HEK293 (cell line): ENCODE data around the gene BLVRB.
"Not testable (repeated sequence)": the region's sequence is repeated elsewhere in the genome, so short reads cannot be mapped to it uniquely, and the experiment has no call there.

Source experiments
- CTCF ChIA-PET: fragments of 350-600 bp; formaldehyde crosslinking; extraction: SDS; loops from one replicate; lab custom pipeline; 2021; ENCODE audit warnings: antibody characterized with exemption; lab: Yijun Ruan, JAX
- POLR2A ChIA-PET: fragments of 300-600 bp; formaldehyde crosslinking; extraction: SDS; loops from one replicate; lab custom pipeline; 2020; ENCODE audit warnings: antibody characterized with exemption, inconsistent platforms; lab: Yijun Ruan, JAX
- H3K27ac ChIP-seq: fragments of 200-500 bp; sonication (Bioruptor generic); 2 replicates; pipeline ENCODE4 v1.5.1; 2014; ENCODE audit warnings: low read depth, low read length, control low read depth, inconsistent platforms; ENCODE audit errors: extremely low read depth
- H3K36me3 ChIP-seq, 2 experiments: fragments of 200-500 bp in 1 of 2; sonication (Bioruptor generic) in 1 of 2; 1 replicate in 1 of 2; 2 replicates in 1 of 2; pipeline ENCODE4 v1.5.1; 2014 to 2017; ENCODE audit warnings: inconsistent platforms in 2 of 2, low read length in 2 of 2; ENCODE audit not compliant: control insufficient read depth in 2 of 2, insufficient read depth in 1 of 2
- H3K4me1 ChIP-seq: fragments of 200-500 bp; sonication (Bioruptor generic); 2 replicates; pipeline ENCODE4 v1.5.1; 2014; ENCODE audit warnings: mild to moderate bottlenecking, low read length, inconsistent platforms; ENCODE audit not compliant: control insufficient read depth, insufficient read depth
- H3K4me3 ChIP-seq: 2 replicates; pipeline ENCODE4 v1.5.1; 2011; ENCODE audit warnings: low read depth, mild to moderate bottlenecking, control low read depth, low read length, moderate library complexity
- H3K9me3 ChIP-seq: fragments of 200-500 bp; sonication (Bioruptor generic); 2 replicates; pipeline ENCODE4 v1.5.1; 2014; ENCODE audit warnings: low read depth, low read length, inconsistent platforms; ENCODE audit not compliant: control insufficient read depth, insufficient read depth
- FEZF1 ChIP-seq: fragments of 450-650 bp; formaldehyde crosslinking; IDR thresholded peaks from 2 replicates; pipeline ENCODE4 v1.5.1; 2016; ENCODE audit warnings: missing biosample characterization, missing genetic modification characterization
- ZNF112 ChIP-seq: fragments of 450-650 bp; formaldehyde crosslinking; IDR thresholded peaks from 2 replicates; pipeline ENCODE4 v1.5.0; 2017; ENCODE audit warnings: missing biosample characterization, missing genetic modification characterization
- ZNF121 ChIP-seq: fragments of 450-650 bp; formaldehyde crosslinking; IDR thresholded peaks from 2 replicates; pipeline ENCODE4 v1.5.1; 2016; ENCODE audit warnings: missing biosample characterization, missing genetic modification characterization
- ZNF146 ChIP-seq: fragments of 450-650 bp; formaldehyde crosslinking; IDR thresholded peaks from 2 replicates; pipeline ENCODE4 v1.5.1; 2016; ENCODE audit warnings: missing biosample characterization, missing genetic modification characterization
- ZNF19 ChIP-seq: fragments of 450-650 bp; formaldehyde crosslinking; IDR thresholded peaks from 2 replicates; pipeline ENCODE4; 2016; ENCODE audit warnings: missing biosample characterization, missing genetic modification characterization, low read depth
- ZNF23 ChIP-seq: fragments of 450-650 bp; formaldehyde crosslinking; IDR thresholded peaks from 2 replicates; pipeline ENCODE4 v1.5.1; 2016; ENCODE audit warnings: missing biosample characterization, missing genetic modification characterization, borderline replicate concordance
- ZSCAN30 ChIP-seq: fragments of 450-650 bp; IDR thresholded peaks from 2 replicates; pipeline ENCODE4 v1.5.1; 2018; ENCODE audit warnings: missing biosample characterization, mild to moderate bottlenecking, missing genetic modification characterization, moderate library complexity
- TF ChIP-seq, protein P1 (sequence below): fragments of 450-650 bp; formaldehyde crosslinking; conservative IDR thresholded peaks from 2 replicates; pipeline ENCODE4 v1.5.1; 2016; ENCODE audit warnings: low read depth, missing biosample characterization, missing genetic modification characterization
- TF ChIP-seq, protein P2 (sequence below): fragments of 450-650 bp; formaldehyde crosslinking; IDR thresholded peaks from 2 replicates; pipeline ENCODE4 v1.5.1; 2017; ENCODE audit warnings: missing biosample characterization, missing genetic modification characterization
- TF ChIP-seq, protein P3 (sequence below): fragments of 450-650 bp; formaldehyde crosslinking; IDR thresholded peaks from 2 replicates; pipeline ENCODE4 v1.5.1; 2017; ENCODE audit warnings: missing biosample characterization, missing genetic modification characterization
- TF ChIP-seq, protein P4 (sequence below): fragments of 450-650 bp; formaldehyde crosslinking; optimal IDR thresholded peaks from 2 replicates; pipeline ENCODE3; 2016; ENCODE audit warnings: missing biosample characterization, mild to moderate bottlenecking, missing genetic modification characterization

The BLVRB gene

DNA sequence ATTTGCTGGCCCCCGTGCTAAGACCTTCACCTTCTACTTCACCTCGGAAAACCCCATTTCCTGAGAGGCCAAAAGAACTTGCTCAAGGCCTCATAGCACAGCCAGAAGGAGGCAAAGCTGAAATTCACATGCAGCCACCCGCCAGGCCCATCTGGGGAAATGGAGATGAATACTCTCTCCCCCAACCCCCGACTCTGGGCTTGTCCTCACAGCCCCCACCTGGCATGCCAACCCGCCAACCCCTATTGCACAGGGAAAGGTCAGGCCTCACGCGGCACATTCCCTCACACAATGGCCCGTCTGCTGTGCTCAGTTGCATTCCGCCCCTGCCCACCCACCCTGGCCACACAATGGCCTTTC lies 55.5 kb downstream of the BLVRB start (continued):
- TF ChIP-seq, protein P1, sequence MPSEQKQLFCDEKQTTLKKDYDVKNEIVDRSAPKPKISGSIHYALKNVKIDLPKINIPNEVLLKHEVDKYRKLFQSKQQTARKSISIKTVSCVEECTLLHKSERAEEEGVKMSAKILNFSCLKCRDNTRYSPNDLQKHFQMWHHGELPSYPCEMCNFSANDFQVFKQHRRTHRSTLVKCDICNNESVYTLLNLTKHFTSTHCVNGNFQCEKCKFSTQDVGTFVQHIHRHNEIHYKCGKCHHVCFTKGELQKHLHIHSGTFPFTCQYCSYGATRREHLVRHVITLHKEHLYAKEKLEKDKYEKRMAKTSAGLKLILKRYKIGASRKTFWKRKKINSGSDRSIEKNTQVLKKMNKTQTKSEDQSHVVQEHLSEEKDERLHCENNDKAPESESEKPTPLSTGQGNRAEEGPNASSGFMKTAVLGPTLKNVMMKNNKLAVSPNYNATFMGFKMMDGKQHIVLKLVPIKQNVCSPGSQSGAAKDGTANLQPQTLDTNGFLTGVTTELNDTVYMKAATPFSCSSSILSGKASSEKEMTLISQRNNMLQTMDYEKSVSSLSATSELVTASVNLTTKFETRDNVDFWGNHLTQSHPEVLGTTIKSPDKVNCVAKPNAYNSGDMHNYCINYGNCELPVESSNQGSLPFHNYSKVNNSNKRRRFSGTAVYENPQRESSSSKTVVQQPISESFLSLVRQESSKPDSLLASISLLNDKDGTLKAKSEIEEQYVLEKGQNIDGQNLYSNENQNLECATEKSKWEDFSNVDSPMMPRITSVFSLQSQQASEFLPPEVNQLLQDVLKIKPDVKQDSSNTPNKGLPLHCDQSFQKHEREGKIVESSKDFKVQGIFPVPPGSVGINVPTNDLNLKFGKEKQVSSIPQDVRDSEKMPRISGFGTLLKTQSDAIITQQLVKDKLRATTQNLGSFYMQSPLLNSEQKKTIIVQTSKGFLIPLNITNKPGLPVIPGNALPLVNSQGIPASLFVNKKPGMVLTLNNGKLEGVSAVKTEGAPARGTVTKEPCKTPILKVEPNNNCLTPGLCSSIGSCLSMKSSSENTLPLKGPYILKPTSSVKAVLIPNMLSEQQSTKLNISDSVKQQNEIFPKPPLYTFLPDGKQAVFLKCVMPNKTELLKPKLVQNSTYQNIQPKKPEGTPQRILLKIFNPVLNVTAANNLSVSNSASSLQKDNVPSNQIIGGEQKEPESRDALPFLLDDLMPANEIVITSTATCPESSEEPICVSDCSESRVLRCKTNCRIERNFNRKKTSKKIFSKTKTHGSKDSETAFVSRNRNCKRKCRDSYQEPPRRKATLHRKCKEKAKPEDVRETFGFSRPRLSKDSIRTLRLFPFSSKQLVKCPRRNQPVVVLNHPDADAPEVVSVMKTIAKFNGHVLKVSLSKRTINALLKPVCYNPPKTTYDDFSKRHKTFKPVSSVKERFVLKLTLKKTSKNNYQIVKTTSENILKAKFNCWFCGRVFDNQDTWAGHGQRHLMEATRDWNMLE (tag by site-specific recombination) = no peak
- TF ChIP-seq, protein P2, sequence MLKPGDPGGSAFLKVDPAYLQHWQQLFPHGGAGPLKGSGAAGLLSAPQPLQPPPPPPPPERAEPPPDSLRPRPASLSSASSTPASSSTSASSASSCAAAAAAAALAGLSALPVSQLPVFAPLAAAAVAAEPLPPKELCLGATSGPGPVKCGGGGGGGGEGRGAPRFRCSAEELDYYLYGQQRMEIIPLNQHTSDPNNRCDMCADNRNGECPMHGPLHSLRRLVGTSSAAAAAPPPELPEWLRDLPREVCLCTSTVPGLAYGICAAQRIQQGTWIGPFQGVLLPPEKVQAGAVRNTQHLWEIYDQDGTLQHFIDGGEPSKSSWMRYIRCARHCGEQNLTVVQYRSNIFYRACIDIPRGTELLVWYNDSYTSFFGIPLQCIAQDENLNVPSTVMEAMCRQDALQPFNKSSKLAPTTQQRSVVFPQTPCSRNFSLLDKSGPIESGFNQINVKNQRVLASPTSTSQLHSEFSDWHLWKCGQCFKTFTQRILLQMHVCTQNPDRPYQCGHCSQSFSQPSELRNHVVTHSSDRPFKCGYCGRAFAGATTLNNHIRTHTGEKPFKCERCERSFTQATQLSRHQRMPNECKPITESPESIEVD (tag by site-specific recombination) = no peak

DNA sequence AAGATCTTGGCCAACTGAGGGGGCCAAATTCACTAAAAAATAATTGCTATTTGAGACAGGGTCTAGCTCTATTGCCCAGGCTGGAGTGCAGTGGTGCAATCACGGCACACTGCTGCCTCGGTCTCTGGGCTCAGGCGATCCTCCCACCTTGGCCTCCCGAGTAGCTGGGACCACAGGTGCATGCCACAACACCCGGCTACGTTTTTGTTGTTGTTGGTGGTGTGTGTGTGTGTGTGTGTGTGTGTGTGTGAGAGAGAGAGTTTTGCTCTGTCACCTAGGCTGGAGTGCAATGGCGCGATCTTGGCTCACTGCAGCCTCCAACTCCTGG lies 57.0 kb downstream of the BLVRB start:
- H3K9me3 ChIP-seq = not testable (repeated sequence)
- TF ChIP-seq, protein P3, sequence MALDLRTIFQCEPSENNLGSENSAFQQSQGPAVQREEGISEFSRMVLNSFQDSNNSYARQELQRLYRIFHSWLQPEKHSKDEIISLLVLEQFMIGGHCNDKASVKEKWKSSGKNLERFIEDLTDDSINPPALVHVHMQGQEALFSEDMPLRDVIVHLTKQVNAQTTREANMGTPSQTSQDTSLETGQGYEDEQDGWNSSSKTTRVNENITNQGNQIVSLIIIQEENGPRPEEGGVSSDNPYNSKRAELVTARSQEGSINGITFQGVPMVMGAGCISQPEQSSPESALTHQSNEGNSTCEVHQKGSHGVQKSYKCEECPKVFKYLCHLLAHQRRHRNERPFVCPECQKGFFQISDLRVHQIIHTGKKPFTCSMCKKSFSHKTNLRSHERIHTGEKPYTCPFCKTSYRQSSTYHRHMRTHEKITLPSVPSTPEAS = peak; percentile 29
- TF ChIP-seq ZNF121 = peak; percentile 98
- TF ChIP-seq, all 188 proteins: peak for 2; not testable (repeated sequence) for 186
- H3K4me3 ChIP-seq, H3K4me1 ChIP-seq, H3K36me3 ChIP-seq, H3K27ac ChIP-seq: not testable (repeated sequence)
- ChIA-PET POLR2A (interaction anchor here (1.2 to 1.8 kb wide), 2 partner anchors 18 to 34 kb away, joined by 4 to 6 read pairs; partner anchors contain the start of gene SERTAD1), CTCF (interaction anchor here (0.6 to 4.4 kb wide), 7 partner anchors 12 to 113 kb away, joined by 3 to 37 read pairs (median 4); partner anchors contain the start of gene SERTAD1)

DNA sequence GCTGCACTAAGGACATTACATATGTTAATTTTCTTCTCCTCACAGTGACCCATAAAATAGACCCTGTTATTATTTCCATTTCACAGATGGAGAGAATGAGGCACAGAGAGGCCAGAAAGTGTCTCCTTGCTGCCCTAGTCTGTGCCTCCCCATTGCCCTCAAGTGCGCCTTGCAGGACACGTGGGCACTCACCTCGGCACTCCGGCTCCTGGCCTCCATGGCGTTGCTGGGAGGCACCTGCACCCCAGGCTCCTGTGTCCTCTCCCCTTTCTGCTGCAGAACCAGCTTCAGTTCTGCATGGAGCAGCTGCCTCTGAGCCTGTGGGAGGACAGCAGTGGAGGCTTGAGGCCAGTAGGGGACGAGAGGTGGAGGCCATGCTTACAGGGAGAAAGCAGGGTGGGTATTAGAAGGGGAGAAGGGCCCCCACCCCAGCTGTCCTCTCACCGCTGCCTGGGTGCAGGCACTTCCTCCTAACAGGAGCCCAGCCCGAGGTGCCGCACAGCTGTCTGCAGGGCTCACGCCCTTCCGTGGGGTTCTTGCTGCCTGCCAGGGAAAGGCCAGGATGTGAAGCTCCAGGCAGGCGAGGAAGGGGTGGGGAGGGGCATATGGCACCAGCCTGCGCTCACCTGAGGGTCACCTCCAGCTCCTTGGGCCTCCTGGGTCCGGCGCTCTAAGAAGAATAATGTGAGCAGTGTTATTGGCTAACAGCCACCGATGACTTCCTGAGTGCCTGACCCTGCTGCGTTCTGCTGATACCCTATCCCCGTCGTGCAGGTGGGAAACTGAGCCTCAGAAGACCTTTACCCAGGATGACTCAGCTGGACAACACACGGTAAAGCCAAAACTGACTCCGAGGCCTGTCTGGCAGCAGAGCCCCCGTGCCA lies 57.6 kb downstream of the BLVRB start:
- POLR2A ChIA-PET = interaction anchor here (1.1 to 2.4 kb wide), 3 partner anchors 13 to 35 kb away, joined by 3 to 7 read pairs (median 4); no protein-coding TSS in a partner anchor
- CTCF ChIA-PET = interaction anchor here (0.8 to 1.6 kb wide), 6 partner anchors 13 to 227 kb away, joined by 3 to 6 read pairs (median 4); partner anchors contain the start of gene SERTAD1
- no peak overlapping the region for H3K4me3 ChIP-seq

More for the DNA sequence above, 57.6 kb downstream of the BLVRB start:
- TF ChIP-seq ZNF19 (tag by site-specific recombination) (no peak), ZNF112 (tag by site-specific recombination) (no peak), ZNF23 (tag by site-specific recombination) (no peak), FEZF1 (tag by site-specific recombination) (no peak), ZNF146 (tag by site-specific recombination) (no peak), ZSCAN30 (tag by site-specific recombination) (no peak)
- TF ChIP-seq, protein P4, sequence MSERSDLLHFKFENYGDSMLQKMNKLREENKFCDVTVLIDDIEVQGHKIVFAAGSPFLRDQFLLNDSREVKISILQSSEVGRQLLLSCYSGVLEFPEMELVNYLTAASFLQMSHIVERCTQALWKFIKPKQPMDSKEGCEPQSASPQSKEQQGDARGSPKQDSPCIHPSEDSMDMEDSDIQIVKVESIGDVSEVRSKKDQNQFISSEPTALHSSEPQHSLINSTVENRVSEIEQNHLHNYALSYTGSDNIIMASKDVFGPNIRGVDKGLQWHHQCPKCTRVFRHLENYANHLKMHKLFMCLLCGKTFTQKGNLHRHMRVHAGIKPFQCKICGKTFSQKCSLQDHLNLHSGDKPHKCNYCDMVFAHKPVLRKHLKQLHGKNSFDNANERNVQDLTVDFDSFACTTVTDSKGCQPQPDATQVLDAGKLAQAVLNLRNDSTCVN (tag by site-specific recombination) = no peak
- TF ChIP-seq, protein P2 (tag by site-specific recombination) = no peak
- Histone ChIP-seq H3K9me3 (no peaks in the 10 kb centered on the region), H3K4me1 (peaks cover 8% of the 10 kb centered on the region), H3K36me3 (no peaks in the 10 kb centered on the region), H3K27ac (no peak overlapping the region)
